ENCODE measurements around the gene FRMD3. TPM values are rescaled to one million over a fixed set of nuclear protein-coding genes. Genes with fewer than 3 reads are reported as not detected.

Gene FRMD3
- total and polyA plus RNA-seq, 2 donors (not counting 3 experiments of a cell fraction or from before 2014, with no cell fraction given), result 3.0 to 6.1 TPM

- H2AFZ ChIP-seq (ENCODE audit: low read depth, low read length), result no peak overlapping the region
- BruUV-seq (replicated peaks), result no TSS peak
- H3K79me2 ChIP-seq (ENCODE audit: control insufficient read depth, insufficient read depth, low read length), result no peaks in the 10 kb centered on the region
- no peak overlapping the region for H3K9ac ChIP-seq (replicated peaks; ENCODE audit: extremely low read depth, insufficient read depth, low read length)
- no peaks in the 10 kb centered on the region for H3K27me3 ChIP-seq (ENCODE audit: control insufficient read depth in 2 of 2, insufficient read depth in 2 of 2, low read length in 2 of 2)
- no peaks in the 10 kb centered on the region for H4K20me1 ChIP-seq (replicated peaks; ENCODE audit: control insufficient read depth, extremely low read depth, insufficient read depth, low read length)
- DNase-seq (ENCODE audit: low read depth, low spot score), result no peak
- intact Hi-C loops (cut with micrococcal nuclease) (loop anchor here (1.0 kb wide), 1 partner anchor 15 kb away; no protein-coding TSS in a partner anchor), dilution Hi-C loops (cut with MboI; ENCODE audit: extremely low pct_ligation_motif_present, low sequenced_read_pairs) (no loop called here)
- CTCF ChIA-PET, result interaction anchor here (2.7 kb wide), 1 partner anchor 39 kb away, joined by 11 read pairs; no protein-coding TSS in a partner anchor
- no peak for TF ChIP-seq POLR2A (IDR thresholded peaks at IDR 0.05; ENCODE audit: low read depth, low read length)
- TF ChIP-seq JUN (IDR thresholded peaks at IDR 0.05; ENCODE audit: borderline replicate concordance, insufficient read depth, insufficient read length, low read depth), result no peak
- no peak for TF ChIP-seq GATA2 (IDR thresholded peaks at IDR 0.05; ENCODE audit: insufficient read depth, insufficient read length, low read depth, low read length)
- TF ChIP-seq MYC (IDR thresholded peaks at IDR 0.05; ENCODE audit: low read depth, low read length), result no peak
- no peak for TF ChIP-seq EZH2 (IDR thresholded peaks at IDR 0.05; ENCODE audit: borderline replicate concordance, low read depth, low read length, severe bottlenecking)
- TF ChIP-seq CTCF (IDR thresholded peaks at IDR 0.05; ENCODE audit: extremely low read depth in 1 of 2, insufficient read depth in 1 of 2, low read depth in 1 of 2, low read length in 2 of 2), result no peak
- TF ChIP-seq FOS (IDR thresholded peaks at IDR 0.05; ENCODE audit: borderline replicate concordance, insufficient read depth, low read length), result no peak
- no peak for TF ChIP-seq MAX (IDR thresholded peaks at IDR 0.05; ENCODE audit: insufficient read depth, insufficient read length)
- TF ChIP-seq POLR2AphosphoS5 (IDR thresholded peaks at IDR 0.05; ENCODE audit: insufficient read depth, low read depth, low read length), result no peak
- FAIRE-seq, result no peak
- no peak overlapping the region for H3K4me2 ChIP-seq (ENCODE audit: insufficient read depth, low read length)
- no peak overlapping the region for H3K4me3 ChIP-seq (replicated peaks in 1 of 3; ENCODE audit: insufficient read depth in 1 of 3, low read depth in 1 of 3, low read length in 3 of 3)
- POLR2A ChIA-PET, result no interaction called here
- no peaks in the 10 kb centered on the region for H3K9me1 ChIP-seq (replicated peaks; ENCODE audit: control insufficient read depth, extremely low read depth, insufficient read depth, low read length)
- peaks cover 15% of the 10 kb centered on the region for H3K4me1 ChIP-seq (ENCODE audit: control insufficient read depth, extremely low read depth, insufficient read depth, low read length)
- H3K9me3 ChIP-seq (replicated peaks; ENCODE audit: control insufficient read depth, insufficient read depth, low read length), result no peaks in the 10 kb centered on the region
- no peaks in the 10 kb centered on the region for H3K36me3 ChIP-seq (ENCODE audit: control insufficient read depth in 2 of 2, extremely low read depth in 1 of 2, insufficient read depth in 2 of 2, low read length in 2 of 2)
- H3K27ac ChIP-seq (ENCODE audit: insufficient read depth, low read depth, low read length), result no peak overlapping the region
Observed at GRCh38 chr9:83296123-83296522, 242.1 kb downstream of the FRMD3 start.

All from endothelial cell of umbilical vein (primary cell).